HG03064 (cell line): ENCODE data around the gene TOR1AIP1.
"Not testable (repeated sequence)": the region's sequence is repeated elsewhere in the genome, so short reads cannot be mapped to it uniquely, and the experiment has no call there.

Experiments
- ATAC-seq: cut with Tn5 transposase; IDR thresholded peaks from one replicate; pipeline ENCODE4 v1.9.1; 2021; ENCODE audit warnings: low read depth; ENCODE audit not compliant: unreplicated experiment

Gene TOR1AIP1

GRCh38 chr1:179935909-179936496, 53.9 kb downstream of the TOR1AIP1 start:
- no peak for ATAC-seq

- ATAC-seq: no peak
Observed at GRCh38 chr1:179937668-179938254, 55.7 kb downstream of the TOR1AIP1 start.

- ATAC-seq: no peak
Observed at GRCh38 chr1:179938752-179939151, 56.7 kb downstream of the TOR1AIP1 start.

GRCh38 chr1:179939941-179940340, 57.9 kb downstream of the TOR1AIP1 start:
- ATAC-seq: no peak

- no peak for ATAC-seq
Observed at GRCh38 chr1:179941454-179941853, 59.4 kb downstream of the TOR1AIP1 start.

- no peak for ATAC-seq
Observed at GRCh38 chr1:179950651-179951050, 68.6 kb downstream of the TOR1AIP1 start.

- ATAC-seq: no peak
Observed at GRCh38 chr1:179951383-179952144, 69.5 kb downstream of the TOR1AIP1 start.

GRCh38 chr1:179952186-179952585, 70.1 kb downstream of the TOR1AIP1 start:
- ATAC-seq: no peak

- peak; percentile 0 for ATAC-seq
Observed at GRCh38 chr1:179953974-179954492, 71.9 kb downstream of the TOR1AIP1 start.

- ATAC-seq: peak; percentile 86
Observed at GRCh38 chr1:179954493-179955286, 72.6 kb downstream of the TOR1AIP1 start, which contains the start of gene CEP350. Gene CEP350, plus strand, starts transcription at chr1:179954810. Its CDS starts 31,372 bp downstream, at chr1:179986182.

GRCh38 chr1:179955287-179955680, 73.2 kb downstream of the TOR1AIP1 start:
- ATAC-seq: peak; percentile 10

- ATAC-seq: no peak
Observed at GRCh38 chr1:179955731-179956130, 73.6 kb downstream of the TOR1AIP1 start.

GRCh38 chr1:179958359-179958758, 76.3 kb downstream of the TOR1AIP1 start:
- ATAC-seq: no peak

GRCh38 chr1:179962168-179962567, 80.1 kb downstream of the TOR1AIP1 start:
- not testable (repeated sequence) for ATAC-seq

GRCh38 chr1:179966551-179966950, 84.5 kb downstream of the TOR1AIP1 start:
- ATAC-seq: no peak

GRCh38 chr1:179968284-179968993, 86.4 kb downstream of the TOR1AIP1 start:
- ATAC-seq: no peak

- no peak for ATAC-seq
Observed at GRCh38 chr1:179968994-179969919, 87.2 kb downstream of the TOR1AIP1 start.
